Retinal pigment epithelial cell (primary cell): ENCODE data around the gene CSF1.

ENCODE experiments used
- DNase-seq: peaks from one replicate; pipeline ENCODE4 v3.0.0-alpha.2; 2010; ENCODE audit warnings: low read depth
- H3K4me3 ChIP-seq: 2 replicates; pipeline ENCODE4 v1.5.1; 2011; ENCODE audit warnings: mild to moderate bottlenecking, low read length, control low read depth, moderate library complexity
- CTCF ChIP-seq: conservative IDR thresholded peaks from 2 replicates; pipeline ENCODE4 v1.5.1; 2011; ENCODE audit warnings: low read depth, low read length, control low read depth, inconsistent platforms

Gene CSF1

DNA sequence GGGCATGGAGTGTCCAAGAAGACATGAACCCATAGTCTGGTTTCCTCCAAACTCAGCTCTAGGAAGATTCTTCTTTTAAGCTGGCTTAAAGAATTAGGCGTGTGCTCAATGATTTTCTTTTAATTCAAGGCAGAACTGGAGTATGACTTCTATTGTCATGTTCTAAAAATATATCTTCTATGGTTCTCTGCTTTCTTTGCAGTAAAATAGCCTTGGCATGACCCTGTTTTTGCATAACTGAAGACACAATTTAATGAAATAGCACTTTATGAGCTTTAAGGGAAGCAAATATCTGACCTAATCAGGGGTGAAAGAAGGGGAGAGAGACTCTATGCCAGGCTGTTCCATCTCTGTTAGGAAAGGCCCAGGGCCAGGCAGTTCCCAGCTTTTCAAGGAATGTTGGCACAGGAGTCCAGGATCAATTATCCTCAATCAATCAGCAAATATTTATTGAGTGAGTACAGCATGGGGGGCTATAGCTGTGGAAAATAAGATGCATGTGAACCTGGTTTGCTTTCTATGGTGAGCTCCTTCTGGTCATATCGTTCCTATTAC, 7.2 kb upstream of the CSF1 start:
- DNase-seq: no peak
- no peak for TF ChIP-seq CTCF
- no peak overlapping the region for H3K4me3 ChIP-seq

DNA sequence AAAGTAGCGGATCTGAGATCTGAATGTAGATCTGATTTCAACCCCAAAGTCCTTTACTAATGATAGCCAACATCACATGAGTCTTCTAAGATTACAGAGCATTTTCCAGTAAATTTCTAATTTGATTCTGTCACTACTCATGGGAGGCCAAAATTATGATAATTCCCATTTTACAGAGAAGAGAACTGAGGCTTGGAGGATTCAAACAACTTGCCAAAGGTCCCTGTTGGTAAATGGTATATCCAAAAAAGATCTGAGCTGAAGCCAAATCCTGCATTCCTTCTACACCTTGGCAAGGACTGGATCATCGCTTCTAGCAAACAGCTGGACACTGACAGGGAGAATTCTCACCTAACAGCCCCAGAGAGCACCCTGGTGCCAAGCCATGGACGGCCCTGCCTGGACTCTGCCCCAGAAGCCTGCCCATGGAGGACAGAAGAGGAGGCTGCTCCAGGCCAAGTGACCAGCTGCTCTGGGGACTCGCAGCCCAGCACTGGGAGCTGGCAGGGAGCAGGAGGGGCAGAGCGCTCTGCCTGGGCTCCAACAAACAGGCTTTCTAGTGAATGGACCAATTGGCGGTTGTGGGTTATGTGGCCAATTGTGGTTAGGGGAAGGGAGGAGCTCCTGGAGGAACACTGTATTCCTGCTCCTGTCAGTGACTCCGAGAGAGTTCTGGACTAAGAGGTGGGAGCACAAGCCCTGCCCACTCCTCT, 6.4 kb upstream of the CSF1 start:
- no peak overlapping the region for H3K4me3 ChIP-seq
- no peak for TF ChIP-seq CTCF
- no peak for DNase-seq

DNA sequence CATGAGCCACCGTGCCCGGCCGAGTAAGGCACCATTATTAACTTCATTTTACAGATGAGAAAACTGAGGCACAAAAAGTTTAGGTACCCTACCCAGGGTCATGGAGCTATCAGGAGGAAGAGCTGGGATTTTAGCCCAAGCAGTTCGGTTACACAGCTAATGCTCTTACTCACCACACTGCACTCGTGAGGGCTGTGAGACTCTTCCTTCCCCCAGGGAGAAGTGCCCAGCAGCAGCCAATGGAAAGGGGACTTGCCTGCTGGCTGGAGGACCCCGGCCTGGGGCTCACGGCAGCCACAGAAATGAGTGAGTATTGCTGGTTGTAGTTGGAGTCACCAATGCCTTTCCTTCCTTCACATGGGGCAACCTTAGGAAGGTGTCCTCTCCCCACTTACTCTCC, 5.2 kb upstream of the CSF1 start:
- TF ChIP-seq CTCF: no peak
- H3K4me3 ChIP-seq: no peak overlapping the region
- no peak for DNase-seq

DNA sequence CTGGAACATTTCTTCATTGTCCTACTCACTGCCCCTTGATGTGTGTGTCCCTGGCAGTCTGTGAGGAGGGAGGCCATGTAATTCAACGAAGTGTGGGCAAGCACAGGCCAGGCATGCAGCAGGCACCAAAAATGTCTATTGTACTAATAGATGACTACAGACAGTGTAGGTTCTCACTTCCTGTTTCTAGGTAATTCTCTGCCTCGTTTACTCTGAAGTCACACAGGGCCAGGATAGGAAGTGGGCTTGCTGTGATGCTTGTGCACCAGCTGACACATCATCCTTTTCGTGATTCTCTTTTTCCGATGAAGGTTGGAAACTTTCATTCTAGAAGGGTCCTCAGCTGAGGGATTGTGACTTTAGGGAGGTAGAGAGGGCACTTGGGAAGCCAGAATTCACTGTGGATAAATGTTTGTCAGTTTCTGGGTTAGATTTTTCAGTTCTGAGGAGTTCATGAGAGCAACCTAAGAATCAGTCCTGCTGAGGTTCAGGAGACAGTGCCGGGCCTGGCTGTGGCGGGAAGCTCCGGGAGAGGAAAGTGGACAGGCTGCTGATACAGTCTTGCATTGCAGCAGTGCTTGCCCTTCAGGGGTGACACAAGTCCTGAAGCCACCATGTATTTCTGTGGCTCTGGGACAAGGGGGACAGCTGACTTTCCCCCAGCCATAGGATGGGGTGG, 4.3 kb upstream of the CSF1 start:
- no peak overlapping the region for H3K4me3 ChIP-seq
- no peak for DNase-seq
- TF ChIP-seq CTCF: no peak

GRCh38 chr1:109906839-109907180, 3.8 kb upstream of the CSF1 start:
- no peak for TF ChIP-seq CTCF
- no peak overlapping the region for H3K4me3 ChIP-seq
- no peak for DNase-seq

- H3K4me3 ChIP-seq: no peak overlapping the region
Observed at GRCh38 chr1:109907190-109907774, 3.4 kb upstream of the CSF1 start.

More at GRCh38 chr1:109907190-109907774, 3.4 kb upstream of the CSF1 start:
- no peak for TF ChIP-seq CTCF
- DNase-seq: no peak
